ENCODE results near the gene INVS. TPM values are rescaled to one million over a fixed set of nuclear protein-coding genes. Genes with fewer than 3 reads are reported as not detected.

Gene INVS
- total and polyA plus RNA-seq, 2 donors (not counting 1 experiment from before 2014, with no cell fraction given): 13.9 to 37.0 TPM

- TF ChIP-seq EZH2 (IDR thresholded peaks at IDR 0.05; ENCODE audit: borderline replicate concordance, insufficient read depth, low read depth, low read length, poor library complexity, severe bottlenecking) (no peak), CTCF (IDR thresholded peaks at IDR 0.05) (no peak)
- H3K27me3 Mint-ChIP-seq: no peaks in the 10 kb centered on the region
- Histone ChIP-seq H3K9ac (ENCODE audit: low read length) (no peak overlapping the region), H2AFZ (ENCODE audit: insufficient read depth, low read depth, low read length, poor library complexity, severe bottlenecking) (no peak overlapping the region), H3K9me3 (ENCODE audit: control extremely low read depth in 1 of 3, control insufficient read depth in 2 of 3, insufficient read depth in 1 of 3, low read length in 2 of 3) (peaks cover 2 to 10% (median 6%) of the 10 kb centered on the region in 3 donors), H4K20me1 (ENCODE audit: control insufficient read depth, insufficient read depth, low read length, poor library complexity, severe bottlenecking) (no peaks in the 10 kb centered on the region), H3K27ac (ENCODE audit: low read length in 2 of 2) (no peak overlapping the region), H3K36me3 (replicated peaks in 1 of 2; ENCODE audit: control extremely low read depth in 1 of 2, control insufficient read depth in 1 of 2, extremely low read depth in 1 of 2, insufficient read depth in 2 of 2, low read length in 1 of 2) (no peaks in the 10 kb centered on the region), H3K27me3 (replicated peaks in 1 of 4; ENCODE audit: control extremely low read depth in 1 of 4, control insufficient read depth in 3 of 4, insufficient read depth in 4 of 4, low read length in 3 of 4) (no peaks in the 10 kb centered on the region), H3K79me2 (ENCODE audit: control insufficient read depth, insufficient read depth, low read length) (no peaks in the 10 kb centered on the region), H3K4me1 (ENCODE audit: control insufficient read depth in 2 of 2, insufficient read depth in 2 of 2, low read length in 2 of 2) (no peaks in the 10 kb centered on the region), H3K4me3 (ENCODE audit: control extremely low read depth in 1 of 5, extremely low read depth in 1 of 5, insufficient read depth in 1 of 5, low read depth in 2 of 5, low read length in 4 of 5) (no peak overlapping the region), H3K4me2 (replicated peaks; ENCODE audit: low read depth, low read length, poor library complexity, severe bottlenecking) (no peak overlapping the region)
- CTCF ChIA-PET: no interaction called here
- H3K4me1 Mint-ChIP-seq: no peaks in the 10 kb centered on the region
- intact Hi-C loops (cut with micrococcal nuclease): no loop called here
- H3K27ac Mint-ChIP-seq: no peak overlapping the region
- no peak for DNase-seq
- ATAC-seq (ENCODE audit: low read depth): no peak
- POLR2A ChIA-PET: no interaction called here
- H3K9me3 Mint-ChIP-seq (ENCODE audit: insufficient read depth): peaks cover 8% of the 10 kb centered on the region
- no peak overlapping the region for H3K4me3 Mint-ChIP-seq
These were observed 71.0 kb downstream of the INVS start for GRCh38 chr9:100170085-100170484.

DNA sequence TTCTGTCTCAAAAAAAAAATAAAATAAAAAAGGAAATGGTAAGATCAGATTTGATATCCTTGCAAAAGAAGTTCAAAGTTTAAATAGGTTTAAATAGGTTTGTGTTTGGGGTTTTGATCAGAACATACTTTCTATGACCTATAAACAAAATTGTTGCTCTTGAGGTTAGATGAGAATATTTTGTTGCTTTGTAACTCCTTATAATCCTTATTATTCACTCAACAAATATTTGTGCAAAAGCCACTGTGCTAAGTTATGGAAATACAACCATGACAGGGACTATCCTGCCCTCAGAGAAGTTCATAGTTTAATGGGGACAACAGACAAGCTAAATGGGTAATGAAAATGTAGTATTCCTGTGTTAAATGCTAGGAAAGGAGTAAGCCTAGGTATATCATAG is 71.5 kb downstream of the INVS start:
- intact Hi-C loops (cut with micrococcal nuclease): no loop called here
- Histone ChIP-seq H3K27ac (ENCODE audit: low read length in 2 of 2) (no peak overlapping the region), H3K4me3 (ENCODE audit: control extremely low read depth in 1 of 5, extremely low read depth in 1 of 5, insufficient read depth in 1 of 5, low read depth in 2 of 5, low read length in 4 of 5) (no peak overlapping the region), H3K9me3 (ENCODE audit: control extremely low read depth in 1 of 3, control insufficient read depth in 2 of 3, insufficient read depth in 1 of 3, low read length in 2 of 3) (peaks cover 2 to 10% (median 6%) of the 10 kb centered on the region in 3 donors), H4K20me1 (ENCODE audit: control insufficient read depth, insufficient read depth, low read length, poor library complexity, severe bottlenecking) (no peaks in the 10 kb centered on the region), H3K9ac (ENCODE audit: low read length) (no peak overlapping the region), H3K4me2 (replicated peaks; ENCODE audit: low read depth, low read length, poor library complexity, severe bottlenecking) (no peak overlapping the region), H3K36me3 (replicated peaks in 1 of 2; ENCODE audit: control extremely low read depth in 1 of 2, control insufficient read depth in 1 of 2, extremely low read depth in 1 of 2, insufficient read depth in 2 of 2, low read length in 1 of 2) (no peaks in the 10 kb centered on the region), H3K27me3 (replicated peaks in 1 of 4; ENCODE audit: control extremely low read depth in 1 of 4, control insufficient read depth in 3 of 4, insufficient read depth in 4 of 4, low read length in 3 of 4) (no peaks in the 10 kb centered on the region), H3K79me2 (ENCODE audit: control insufficient read depth, insufficient read depth, low read length) (no peaks in the 10 kb centered on the region), H2AFZ (ENCODE audit: insufficient read depth, low read depth, low read length, poor library complexity, severe bottlenecking) (no peak overlapping the region), H3K4me1 (ENCODE audit: control insufficient read depth in 2 of 2, insufficient read depth in 2 of 2, low read length in 2 of 2) (no peaks in the 10 kb centered on the region)
- DNase-seq (no peak), ATAC-seq (ENCODE audit: low read depth) (no peak)
- H3K27me3 Mint-ChIP-seq: no peaks in the 10 kb centered on the region
- TF ChIP-seq EZH2 (IDR thresholded peaks at IDR 0.05; ENCODE audit: borderline replicate concordance, insufficient read depth, low read depth, low read length, poor library complexity, severe bottlenecking) (no peak), CTCF (IDR thresholded peaks at IDR 0.05) (no peak)
- no peak overlapping the region for H3K27ac Mint-ChIP-seq
- H3K9me3 Mint-ChIP-seq (ENCODE audit: insufficient read depth): peaks cover 8% of the 10 kb centered on the region
- H3K4me1 Mint-ChIP-seq: no peaks in the 10 kb centered on the region
- H3K4me3 Mint-ChIP-seq: no peak overlapping the region
- CTCF ChIA-PET: no interaction called here
- POLR2A ChIA-PET: no interaction called here
